CD4-positive, alpha-beta T cell treated with Interleukin-6 at 100 ng/mL for 8 hours (primary cell): ENCODE data around the gene SNX17.
A peak's percentile ranks its signal among the peaks of the same experiment; 100 is the strongest.

Experiments used
- DNase-seq: peaks from one replicate; pipeline ENCODE4 v3.0.0-alpha.2; 2020; ENCODE audit warnings: mixed read lengths, low spot score

SNX17 gene

GRCh38 chr2:27363933-27364332 lies 6.5 kb upstream of the SNX17 start:
- no peak for DNase-seq

GRCh38 chr2:27369471-27370025 lies 868 bp upstream of the SNX17 start:
- no peak for DNase-seq

GRCh38 chr2:27370816-27371620 lies 602 bp downstream of the SNX17 start:
- no peak for DNase-seq

- DNase-seq, result no peak
Measured at GRCh38 chr2:27372937-27373336, 2.5 kb downstream of the SNX17 start.

- no peak for DNase-seq
Measured at GRCh38 chr2:27373567-27373966, 3.2 kb downstream of the SNX17 start.

- DNase-seq, result no peak
Measured at GRCh38 chr2:27375513-27376099, 5.2 kb downstream of the SNX17 start.

GRCh38 chr2:27376151-27376865 lies 5.9 kb downstream of the SNX17 start:
- DNase-seq, result no peak

GRCh38 chr2:27376866-27377617 lies 6.6 kb downstream of the SNX17 start:
- DNase-seq, result no peak

- DNase-seq, result no peak
Measured at GRCh38 chr2:27377618-27378095, 7.2 kb downstream of the SNX17 start.

- no peak for DNase-seq
Measured at GRCh38 chr2:27378096-27378808, 7.8 kb downstream of the SNX17 start.

- DNase-seq, result no peak
Measured at GRCh38 chr2:27378809-27379290, 8.4 kb downstream of the SNX17 start.

- DNase-seq, result no peak
Measured at GRCh38 chr2:27379383-27379835, 9.0 kb downstream of the SNX17 start.

- no peak for DNase-seq
Measured at GRCh38 chr2:27379836-27380625, 9.6 kb downstream of the SNX17 start.

GRCh38 chr2:27380626-27381545 lies 10.5 kb downstream of the SNX17 start, which contains the start of gene ZNF513:
TSS of gene ZNF513 (minus strand) at chr2:27380734. CDS start at chr2:27380526, 208 bp downstream.
- DNase-seq, result peak; percentile 86

- no peak for DNase-seq
Measured at GRCh38 chr2:27381577-27382181, 11.3 kb downstream of the SNX17 start.

- peak; percentile 29 for DNase-seq
Measured at GRCh38 chr2:27390822-27391679, 20.6 kb downstream of the SNX17 start.

- no peak for DNase-seq
Measured at GRCh38 chr2:27393225-27393624, 22.8 kb downstream of the SNX17 start.
